T-helper 1 cell treated with Interleukin-12 subunit alpha and Interleukin-12 subunit beta and Interleukin-4 antibody, amounts not matched to agents 30 ng/mL and 1 ng/mL, for 36 hours (primary cell): ENCODE data around the gene MTG1. TPM values are rescaled to one million over a fixed set of nuclear protein-coding genes. Genes with fewer than 3 reads are reported as not detected.
"Not testable (repeated sequence)": the region's sequence is repeated elsewhere in the genome, so short reads cannot be mapped to it uniquely, and the experiment has no call there.

Experiments used
- intact Hi-C: fragments of 100-400 bp; cut with micrococcal nuclease; formaldehyde crosslinking; loops from one replicate; pipeline ENCODE4 v1.15.1; 2024
- total RNA-seq: library from RNA; stranded (reverse); gene quantifications from 2 replicates; pipeline ENCODE4 v1.2.3, GENCODE V29; 2022

The MTG1 gene
- total RNA-seq, 1 donor from 2014 or later, result 56.0 TPM

- intact Hi-C loops, result no loop called here
Measured at GRCh38 chr10:133460208-133460769, 66.3 kb downstream of the MTG1 start.

- intact Hi-C loops, result no loop called here
Measured at GRCh38 chr10:133461027-133461426, 67.1 kb downstream of the MTG1 start.

- intact Hi-C loops, result no loop called here
Measured at GRCh38 chr10:133461841-133462240, 67.9 kb downstream of the MTG1 start.

GRCh38 chr10:133462512-133463305, 68.8 kb downstream of the MTG1 start:
- intact Hi-C loops, result no loop called here

- intact Hi-C loops, result no loop called here
Measured at GRCh38 chr10:133464582-133465031, 70.7 kb downstream of the MTG1 start.

GRCh38 chr10:133465191-133465949, 71.4 kb downstream of the MTG1 start:
- intact Hi-C loops, result no loop called here

- intact Hi-C loops, result no loop called here
Measured at GRCh38 chr10:133465950-133466474, 72.1 kb downstream of the MTG1 start.

- intact Hi-C loops, result no loop called here
Measured at GRCh38 chr10:133466683-133467275, 72.8 kb downstream of the MTG1 start.

- intact Hi-C loops, result no loop called here
Measured at GRCh38 chr10:133467286-133467911, 73.4 kb downstream of the MTG1 start.

- intact Hi-C loops, result not testable (repeated sequence)
Measured at GRCh38 chr10:133469205-133469604, 75.2 kb downstream of the MTG1 start.

- intact Hi-C loops, result no loop called here
Measured at GRCh38 chr10:133471300-133472109, 77.5 kb downstream of the MTG1 start.

Other genes starting within 250 kb of the MTG1 start
- 0.12 and 0.32 TPM in 2 replicates for gene KNDC1, start 233.9 kb upstream of the MTG1 start, total RNA-seq
- not detected in 2 replicates for gene UTF1, start 163.9 kb upstream of the MTG1 start, total RNA-seq
- not detected in 2 replicates for gene VENTX, start 156.3 kb upstream of the MTG1 start, total RNA-seq
- gene ADAM8, start 117.3 kb upstream of the MTG1 start, total RNA-seq, result 290 and 302 TPM in 2 replicates
- gene TUBGCP2, start 85.3 kb upstream of the MTG1 start, total RNA-seq, result 59.2 and 61.6 TPM in 2 replicates
- gene ZNF511, start 85.2 kb upstream of the MTG1 start, total RNA-seq, result 53.4 and 55.6 TPM in 2 replicates
- 0.44 TPM in 1 of 2 replicates, not detected in the other for gene CALY, start 57.3 kb upstream of the MTG1 start, total RNA-seq
- not detected in 2 replicates for gene PRAP1, start 46.8 kb upstream of the MTG1 start, total RNA-seq
- 14.2 and 17.0 TPM in 2 replicates for gene FUOM, start 36.1 kb upstream of the MTG1 start, total RNA-seq
- 37.6 and 40.4 TPM in 2 replicates for gene ECHS1, start 20.8 kb upstream of the MTG1 start, total RNA-seq
- gene PAOX, start 14.9 kb upstream of the MTG1 start, total RNA-seq, result 4.5 and 6.2 TPM in 2 replicates
- not detected in 2 replicates for gene SPRN, start 30.5 kb downstream of the MTG1 start, total RNA-seq
- 1.6 TPM in 2 replicates for gene SCART1, start 59.8 kb downstream of the MTG1 start, total RNA-seq
- gene CYP2E1, start 133.2 kb downstream of the MTG1 start, total RNA-seq, result 0.56 and 1.0 TPM in 2 replicates
- 0.25 and 0.32 TPM in 2 replicates for gene SYCE1, start 171.4 kb downstream of the MTG1 start, total RNA-seq
- gene FRG2B, start 232.6 kb downstream of the MTG1 start, total RNA-seq, result not detected in 2 replicates